GM21717 (cell line): ENCODE results near the gene RASEF.
"Not testable (repeated sequence)": the region's sequence is repeated elsewhere in the genome, so short reads cannot be mapped to it uniquely, and the experiment has no call there.

Experiments
- ATAC-seq: cut with Tn5 transposase; IDR thresholded peaks from one replicate; pipeline ENCODE4 v1.9.1; 2021; ENCODE audit warnings: mild to moderate bottlenecking, moderate library complexity; ENCODE audit not compliant: unreplicated experiment

RASEF gene

GRCh38 chr9:83062651-83063527, at the start of gene RASEF:
Gene RASEF, minus strand, starts transcription at chr9:83063142. Its CDS starts 275 bp downstream, at chr9:83062867.
- ATAC-seq, result no peak

GRCh38 chr9:83111169-83111568, 48.2 kb upstream of the RASEF start:
- no peak for ATAC-seq

GRCh38 chr9:83109296-83109695, 46.4 kb upstream of the RASEF start:
- ATAC-seq, result no peak

GRCh38 chr9:83108208-83108607, 45.3 kb upstream of the RASEF start:
- no peak for ATAC-seq

GRCh38 chr9:83106772-83107171, 43.8 kb upstream of the RASEF start:
- no peak for ATAC-seq

GRCh38 chr9:83106263-83106662, 43.3 kb upstream of the RASEF start:
- ATAC-seq, result no peak

GRCh38 chr9:83097633-83098032, 34.7 kb upstream of the RASEF start:
- ATAC-seq, result no peak

GRCh38 chr9:83093311-83093710, 30.4 kb upstream of the RASEF start:
- ATAC-seq, result not testable (repeated sequence)

- no peak for ATAC-seq
These were observed 18.9 kb upstream of the RASEF start for GRCh38 chr9:83081846-83082245.

- no peak for ATAC-seq
These were observed 18.1 kb upstream of the RASEF start for GRCh38 chr9:83081010-83081409.

GRCh38 chr9:83075932-83076331, 13.0 kb upstream of the RASEF start:
- not testable (repeated sequence) for ATAC-seq

GRCh38 chr9:83072498-83072897, 9.6 kb upstream of the RASEF start:
- not testable (repeated sequence) for ATAC-seq

- ATAC-seq, result no peak
These were observed 8.7 kb upstream of the RASEF start for GRCh38 chr9:83071626-83072025.

- ATAC-seq, result no peak
These were observed 7.3 kb upstream of the RASEF start for GRCh38 chr9:83070261-83070660.

GRCh38 chr9:83069651-83070050, 6.7 kb upstream of the RASEF start:
- ATAC-seq, result no peak

- ATAC-seq, result no peak
These were observed 5.5 kb upstream of the RASEF start for GRCh38 chr9:83068414-83068813.

GRCh38 chr9:83067579-83067978, 4.6 kb upstream of the RASEF start:
- no peak for ATAC-seq

GRCh38 chr9:83066771-83067170, 3.8 kb upstream of the RASEF start:
- no peak for ATAC-seq

GRCh38 chr9:83065233-83065632, 2.3 kb upstream of the RASEF start:
- ATAC-seq, result no peak

- no peak for ATAC-seq
These were observed 822 bp downstream of the RASEF start for GRCh38 chr9:83061990-83062650.

GRCh38 chr9:83061036-83061435, 1.9 kb downstream of the RASEF start:
- no peak for ATAC-seq

- no peak for ATAC-seq
These were observed 2.4 kb downstream of the RASEF start for GRCh38 chr9:83060556-83060955.
